ENCODE results near the gene LRP2.

The LRP2 gene

GRCh38 chr2:169348321-169349024 lies 13.9 kb downstream of the LRP2 start:
- H3K4me3 ChIP-seq (ENCODE audit: insufficient read length, low read depth): no peak overlapping the region

DNA sequence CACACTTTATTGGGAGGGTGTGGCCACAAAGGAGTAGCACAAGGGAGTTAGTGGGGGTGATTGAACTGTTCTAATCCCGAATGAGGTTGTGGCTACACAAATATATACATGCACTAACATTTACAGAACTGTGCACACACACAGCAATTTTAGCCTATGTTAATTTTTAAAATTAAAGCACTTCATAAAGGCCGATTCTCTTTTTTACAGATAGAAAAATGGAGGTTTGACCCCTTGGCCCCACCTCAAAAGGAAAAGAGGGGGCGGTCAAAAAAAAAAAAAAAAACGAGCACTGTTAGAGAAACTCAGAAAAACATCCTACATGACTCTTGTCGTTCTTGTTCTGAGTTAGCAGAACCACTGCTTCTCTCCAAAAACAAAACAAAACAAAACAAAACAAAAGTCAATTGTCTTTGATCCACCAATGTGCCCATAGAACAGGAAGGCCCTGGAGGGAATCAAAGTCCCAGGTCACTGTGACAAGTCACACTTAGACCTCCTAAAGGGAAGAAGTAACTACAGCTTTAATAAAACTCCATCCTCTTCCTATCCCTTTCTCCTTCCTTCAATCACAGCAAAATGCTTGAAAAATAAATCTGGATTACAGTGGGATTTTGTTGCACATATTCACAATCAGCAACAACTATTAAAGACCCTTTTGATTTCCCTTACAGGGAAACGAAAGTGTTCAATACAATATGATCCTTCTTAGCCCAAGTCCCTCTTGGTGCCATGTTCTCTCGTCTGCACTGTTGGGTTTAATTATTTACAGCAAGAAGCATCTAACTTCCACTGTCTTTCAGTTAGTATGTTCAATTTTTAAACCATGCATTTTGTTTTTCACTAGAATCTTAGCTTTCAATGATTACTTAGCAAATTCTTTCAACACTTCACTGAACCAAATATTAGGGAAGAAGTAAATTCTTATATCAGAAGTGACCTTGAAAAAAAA lies 16.6 kb downstream of the LRP2 start:
- no peak overlapping the region for H3K4me3 ChIP-seq (ENCODE audit: insufficient read length, low read depth)
- H3K4me1 ChIP-seq (ENCODE audit: insufficient read depth, insufficient read length): no peaks in the 10 kb centered on the region

More at GRCh38 chr2:169348321-169349024, 13.9 kb downstream of the LRP2 start:
- Histone ChIP-seq H3K4me1 (ENCODE audit: insufficient read depth, insufficient read length) (no peaks in the 10 kb centered on the region), H3K36me3 (ENCODE audit: insufficient read depth, insufficient read length, low read length) (no peaks in the 10 kb centered on the region), H3K9ac (ENCODE audit: insufficient read length, low read depth) (no peak overlapping the region), H3K27me3 (ENCODE audit: insufficient read depth, insufficient read length) (no peaks in the 10 kb centered on the region), H3K9me3 (ENCODE audit: insufficient read depth, low read length) (no peaks in the 10 kb centered on the region)
- DNase-seq (ENCODE audit: low read depth, low spot score): no peak
- TF ChIP-seq SUZ12 (IDR thresholded peaks at IDR 0.05; ENCODE audit: extremely low read depth, insufficient read depth, insufficient read length) (no peak), ZNF274 (IDR thresholded peaks at IDR 0.05; ENCODE audit: low read depth, low read length) (no peak), YY1 (IDR thresholded peaks at IDR 0.05; ENCODE audit: insufficient read depth, insufficient read length) (no peak)

GRCh38 chr2:169344736-169345485 lies 17.4 kb downstream of the LRP2 start:
- no peak overlapping the region for H3K9ac ChIP-seq (ENCODE audit: insufficient read length, low read depth)
- no peaks in the 10 kb centered on the region for H3K27me3 ChIP-seq (ENCODE audit: insufficient read depth, insufficient read length)
- H3K4me1 ChIP-seq (ENCODE audit: insufficient read depth, insufficient read length): no peaks in the 10 kb centered on the region
- DNase-seq (ENCODE audit: low read depth, low spot score): no peak
- no peaks in the 10 kb centered on the region for H3K36me3 ChIP-seq (ENCODE audit: insufficient read depth, insufficient read length, low read length)
- TF ChIP-seq YY1 (IDR thresholded peaks at IDR 0.05; ENCODE audit: insufficient read depth, insufficient read length): no peak
- TF ChIP-seq SUZ12 (IDR thresholded peaks at IDR 0.05; ENCODE audit: extremely low read depth, insufficient read depth, insufficient read length): no peak
- TF ChIP-seq ZNF274 (IDR thresholded peaks at IDR 0.05; ENCODE audit: low read depth, low read length): no peak
- H3K4me3 ChIP-seq (ENCODE audit: insufficient read length, low read depth): no peak overlapping the region
- no peaks in the 10 kb centered on the region for H3K9me3 ChIP-seq (ENCODE audit: insufficient read depth, low read length)

More for the DNA sequence above, 16.6 kb downstream of the LRP2 start:
- no peaks in the 10 kb centered on the region for H3K9me3 ChIP-seq (ENCODE audit: insufficient read depth, low read length)
- H3K9ac ChIP-seq (ENCODE audit: insufficient read length, low read depth): no peak overlapping the region
- no peaks in the 10 kb centered on the region for H3K36me3 ChIP-seq (ENCODE audit: insufficient read depth, insufficient read length, low read length)
- no peak for DNase-seq (ENCODE audit: low read depth, low spot score)
- no peak for TF ChIP-seq SUZ12 (IDR thresholded peaks at IDR 0.05; ENCODE audit: extremely low read depth, insufficient read depth, insufficient read length)
- no peak for TF ChIP-seq YY1 (IDR thresholded peaks at IDR 0.05; ENCODE audit: insufficient read depth, insufficient read length)
- TF ChIP-seq ZNF274 (IDR thresholded peaks at IDR 0.05; ENCODE audit: low read depth, low read length): no peak
- H3K27me3 ChIP-seq (ENCODE audit: insufficient read depth, insufficient read length): no peaks in the 10 kb centered on the region

DNA sequence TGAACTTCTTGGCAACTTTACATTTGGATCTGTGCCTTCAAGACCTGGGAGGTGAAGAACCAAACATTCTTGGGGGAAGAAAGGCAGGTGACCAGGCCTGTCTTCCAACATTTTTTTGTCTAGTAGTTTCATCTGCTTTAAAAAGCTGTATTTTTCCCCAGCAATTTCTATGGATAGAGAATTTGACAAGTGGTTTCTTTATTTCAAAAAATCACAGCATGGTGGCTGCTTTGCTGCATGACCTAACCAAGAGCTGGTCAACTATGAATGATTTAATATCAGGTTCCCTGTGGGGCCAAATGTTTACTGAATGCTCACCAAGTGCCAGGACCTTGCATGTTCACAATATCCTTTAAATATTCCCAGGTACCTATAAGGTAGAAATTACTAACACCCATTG lies 19.1 kb downstream of the LRP2 start:
- Histone ChIP-seq H3K36me3 (ENCODE audit: insufficient read depth, insufficient read length, low read length) (no peaks in the 10 kb centered on the region), H3K4me3 (ENCODE audit: insufficient read length, low read depth) (no peak overlapping the region), H3K27me3 (ENCODE audit: insufficient read depth, insufficient read length) (no peaks in the 10 kb centered on the region), H3K9me3 (ENCODE audit: insufficient read depth, low read length) (no peaks in the 10 kb centered on the region), H3K4me1 (ENCODE audit: insufficient read depth, insufficient read length) (no peaks in the 10 kb centered on the region), H3K9ac (ENCODE audit: insufficient read length, low read depth) (no peak overlapping the region)
- DNase-seq (ENCODE audit: low read depth, low spot score): no peak
- TF ChIP-seq ZNF274 (IDR thresholded peaks at IDR 0.05; ENCODE audit: low read depth, low read length) (no peak), YY1 (IDR thresholded peaks at IDR 0.05; ENCODE audit: insufficient read depth, insufficient read length) (no peak), SUZ12 (IDR thresholded peaks at IDR 0.05; ENCODE audit: extremely low read depth, insufficient read depth, insufficient read length) (no peak)

- no peak overlapping the region for H3K4me3 ChIP-seq (ENCODE audit: insufficient read length, low read depth)
- no peak for DNase-seq (ENCODE audit: low read depth, low spot score)
- no peak overlapping the region for H3K9ac ChIP-seq (ENCODE audit: insufficient read length, low read depth)
- no peaks in the 10 kb centered on the region for H3K27me3 ChIP-seq (ENCODE audit: insufficient read depth, insufficient read length)
- H3K9me3 ChIP-seq (ENCODE audit: insufficient read depth, low read length): no peaks in the 10 kb centered on the region
- no peaks in the 10 kb centered on the region for H3K36me3 ChIP-seq (ENCODE audit: insufficient read depth, insufficient read length, low read length)
- no peak for TF ChIP-seq YY1 (IDR thresholded peaks at IDR 0.05; ENCODE audit: insufficient read depth, insufficient read length)
- no peak for TF ChIP-seq ZNF274 (IDR thresholded peaks at IDR 0.05; ENCODE audit: low read depth, low read length)
- no peak for TF ChIP-seq SUZ12 (IDR thresholded peaks at IDR 0.05; ENCODE audit: extremely low read depth, insufficient read depth, insufficient read length)
- no peaks in the 10 kb centered on the region for H3K4me1 ChIP-seq (ENCODE audit: insufficient read depth, insufficient read length)
Observed at GRCh38 chr2:169339657-169340056, 22.7 kb downstream of the LRP2 start.

DNA sequence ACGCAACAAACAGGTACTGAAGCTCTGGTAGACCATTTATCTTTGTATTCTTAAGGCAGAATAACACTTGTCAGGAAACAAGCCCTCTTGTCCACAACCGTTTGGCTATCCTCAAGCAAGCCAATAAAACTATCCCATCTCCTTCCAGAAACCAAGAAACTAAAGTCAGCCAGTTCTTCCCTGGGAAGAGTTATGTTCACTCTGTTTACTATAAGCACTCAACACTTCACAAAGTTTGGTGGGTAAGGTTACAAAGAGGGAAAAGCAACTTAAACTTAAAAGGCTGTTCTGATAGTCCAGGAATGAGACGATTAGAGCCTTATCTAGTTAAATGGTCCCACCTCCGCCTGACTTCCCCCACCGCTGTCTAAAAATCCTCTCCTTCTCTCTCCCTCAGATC lies 25.6 kb downstream of the LRP2 start:
- H3K4me1 ChIP-seq (ENCODE audit: insufficient read depth, insufficient read length): no peaks in the 10 kb centered on the region
- H3K36me3 ChIP-seq (ENCODE audit: insufficient read depth, insufficient read length, low read length): no peaks in the 10 kb centered on the region
- no peaks in the 10 kb centered on the region for H3K27me3 ChIP-seq (ENCODE audit: insufficient read depth, insufficient read length)
- H3K4me3 ChIP-seq (ENCODE audit: insufficient read length, low read depth): no peak overlapping the region
- no peak for TF ChIP-seq SUZ12 (IDR thresholded peaks at IDR 0.05; ENCODE audit: extremely low read depth, insufficient read depth, insufficient read length)
- TF ChIP-seq YY1 (IDR thresholded peaks at IDR 0.05; ENCODE audit: insufficient read depth, insufficient read length): no peak
- TF ChIP-seq ZNF274 (IDR thresholded peaks at IDR 0.05; ENCODE audit: low read depth, low read length): no peak
- no peak for DNase-seq (ENCODE audit: low read depth, low spot score)
- H3K9ac ChIP-seq (ENCODE audit: insufficient read length, low read depth): no peak overlapping the region
- H3K9me3 ChIP-seq (ENCODE audit: insufficient read depth, low read length): no peaks in the 10 kb centered on the region
